Peyer's patch (tissue), 4 donors: ENCODE results near the gene TFG.

Source experiments
- CTCF ChIP-seq, 6 experiments: fragments of 450-650 bp in 4 of 6; fragments of 200-600 bp in 2 of 6; sonication (generic) in 1 of 6; IDR thresholded peaks; one replicate each; pipeline ENCODE4 v1.5.1; 2017 to 2019; ENCODE audit warnings: antibody characterized with exemption in 6 of 6, mild to moderate bottlenecking in 3 of 6, moderate library complexity in 1 of 6
- POLR2A ChIP-seq, 2 donors: fragments of 450-650 bp; IDR thresholded peaks; one replicate each; pipeline ENCODE4 v1.5.1; 2017; ENCODE audit warnings: antibody characterized with exemption in 2 of 2, mild to moderate bottlenecking in 2 of 2, moderate library complexity in 2 of 2

GRCh38 chr3:100761951-100762350, 52.7 kb downstream of the TFG start:
- TF ChIP-seq CTCF (IDR thresholded peaks at IDR 0.05) (no peak), POLR2A (IDR thresholded peaks at IDR 0.05) (no peak)
